ENCODE measurements around the gene POP4. TPM values are rescaled to one million over a fixed set of nuclear protein-coding genes. Genes with fewer than 3 reads are reported as not detected.

Gene POP4
- total RNA-seq, 1 experiment from 2014 or later = 116 TPM

- in situ Hi-C loops (cut with HindIII; ENCODE audit: low pct_unique_long_range_greater_than_20kb, low sequenced_read_pairs) (no loop called here), intact Hi-C loops (cut with micrococcal nuclease; ENCODE audit: unreplicated experiment) (no loop called here)
- Histone ChIP-seq H3K27ac (ENCODE audit: low read length) (peak within 1 kb of the TSS; percentile 83), H3K4me1 (ENCODE audit: control insufficient read depth, insufficient read depth, low read length) (peaks cover 60% of the 10 kb centered on the region), H3K4me3 (ENCODE audit: low read depth in 2 of 2, low read length in 2 of 2) (peak within 1 kb of the TSS; percentile 71 to 77), H3K9me3 (ENCODE audit: control insufficient read depth, insufficient read depth, low read depth, low read length) (no peaks in the 10 kb centered on the region), H3K36me3 (ENCODE audit: control insufficient read depth, insufficient read depth, low read length) (no peaks in the 10 kb centered on the region), H3K27me3 (ENCODE audit: control insufficient read depth, insufficient read depth, low read length) (no peaks in the 10 kb centered on the region)
- BruUV-seq (replicated peaks) = no TSS peak
- ATAC-seq = peak; percentile 90
- ChIA-PET CTCF (interaction anchor here (0.6 to 0.9 kb wide), 3 partner anchors 40 to 898 kb away, joined by 3 to 4 read pairs (median 3); no protein-coding TSS in a partner anchor), POLR2A (no interaction called here)
- TF ChIP-seq TCF7L2 (IDR thresholded peaks at IDR 0.05; ENCODE audit: low read depth, low read length) (no peak), POLR2AphosphoS5 (IDR thresholded peaks at IDR 0.05; ENCODE audit: low read depth, low read length) (peak; percentile 46; the same call in 1 of the 2 replicates), SIN3A (IDR thresholded peaks at IDR 0.05; ENCODE audit: borderline replicate concordance, insufficient read depth, low read depth, low read length) (peak; percentile 75; the same call in 1 of the 2 replicates), REST (IDR thresholded peaks at IDR 0.05; ENCODE audit: insufficient read depth in 1 of 2, low read depth in 2 of 2, low read length in 1 of 2) (no peak), CTCF (IDR thresholded peaks at IDR 0.05) (no peak)
- no peak for DNase-seq (ENCODE audit: low read depth, low spot score)
Observed at GRCh38 chr19:29665215-29665825, 59.2 kb downstream of the POP4 start, which contains the start of gene PLEKHF1. TSS of gene PLEKHF1 (plus strand) at chr19:29665461. CDS start at chr19:29673840, 8,379 bp downstream.

GRCh38 chr19:29665826-29666577 is 59.9 kb downstream of the POP4 start:
- H3K4me1 ChIP-seq (ENCODE audit: control insufficient read depth, insufficient read depth, low read length) = peaks cover 60% of the 10 kb centered on the region

More at GRCh38 chr19:29665826-29666577, 59.9 kb downstream of the POP4 start:
- TF ChIP-seq CTCF (IDR thresholded peaks at IDR 0.05) (no peak), POLR2AphosphoS5 (IDR thresholded peaks at IDR 0.05; ENCODE audit: low read depth, low read length) (no peak), SIN3A (IDR thresholded peaks at IDR 0.05; ENCODE audit: borderline replicate concordance, insufficient read depth, low read depth, low read length) (no peak), TCF7L2 (IDR thresholded peaks at IDR 0.05; ENCODE audit: low read depth, low read length) (no peak), REST (IDR thresholded peaks at IDR 0.05; ENCODE audit: insufficient read depth in 1 of 2, low read depth in 2 of 2, low read length in 1 of 2) (no peak)
- in situ Hi-C loops (cut with HindIII; ENCODE audit: low pct_unique_long_range_greater_than_20kb, low sequenced_read_pairs) (no loop called here), intact Hi-C loops (cut with micrococcal nuclease; ENCODE audit: unreplicated experiment) (no loop called here)
- H3K4me3 ChIP-seq (ENCODE audit: low read depth in 2 of 2, low read length in 2 of 2) = peak overlapping the region; percentile 71 to 77
- DNase-seq (ENCODE audit: low read depth, low spot score) = no peak
- no peaks in the 10 kb centered on the region for H3K27me3 ChIP-seq (ENCODE audit: control insufficient read depth, insufficient read depth, low read length)
- ChIA-PET POLR2A (no interaction called here), CTCF (interaction anchor here (0.5 to 1.6 kb wide), 5 partner anchors 41 to 897 kb away, joined by 3 to 4 read pairs (median 3); partner anchors contain the start of gene POP4)
- H3K27ac ChIP-seq (ENCODE audit: low read length) = peak overlapping the region; percentile 78
- H3K36me3 ChIP-seq (ENCODE audit: control insufficient read depth, insufficient read depth, low read length) = no peaks in the 10 kb centered on the region
- TSS peak; percentile 63 for BruUV-seq (replicated peaks)
- no peaks in the 10 kb centered on the region for H3K9me3 ChIP-seq (ENCODE audit: control insufficient read depth, insufficient read depth, low read depth, low read length)
- peak; percentile 35 for ATAC-seq

Data from Panc1 (cell line).